GM10847 (cell line): Measurements from ENCODE around the gene FUT6.

Source experiments
- POLR2A ChIP-seq: IDR thresholded peaks from 2 replicates; pipeline ENCODE4 v1.6.1; 2011; ENCODE audit not compliant: insufficient read length; ENCODE audit errors: extremely low read depth

The FUT6 gene

GRCh38 chr19:5829567-5830310 lies 9.8 kb downstream of the FUT6 start:
- TF ChIP-seq POLR2A = no peak

DNA sequence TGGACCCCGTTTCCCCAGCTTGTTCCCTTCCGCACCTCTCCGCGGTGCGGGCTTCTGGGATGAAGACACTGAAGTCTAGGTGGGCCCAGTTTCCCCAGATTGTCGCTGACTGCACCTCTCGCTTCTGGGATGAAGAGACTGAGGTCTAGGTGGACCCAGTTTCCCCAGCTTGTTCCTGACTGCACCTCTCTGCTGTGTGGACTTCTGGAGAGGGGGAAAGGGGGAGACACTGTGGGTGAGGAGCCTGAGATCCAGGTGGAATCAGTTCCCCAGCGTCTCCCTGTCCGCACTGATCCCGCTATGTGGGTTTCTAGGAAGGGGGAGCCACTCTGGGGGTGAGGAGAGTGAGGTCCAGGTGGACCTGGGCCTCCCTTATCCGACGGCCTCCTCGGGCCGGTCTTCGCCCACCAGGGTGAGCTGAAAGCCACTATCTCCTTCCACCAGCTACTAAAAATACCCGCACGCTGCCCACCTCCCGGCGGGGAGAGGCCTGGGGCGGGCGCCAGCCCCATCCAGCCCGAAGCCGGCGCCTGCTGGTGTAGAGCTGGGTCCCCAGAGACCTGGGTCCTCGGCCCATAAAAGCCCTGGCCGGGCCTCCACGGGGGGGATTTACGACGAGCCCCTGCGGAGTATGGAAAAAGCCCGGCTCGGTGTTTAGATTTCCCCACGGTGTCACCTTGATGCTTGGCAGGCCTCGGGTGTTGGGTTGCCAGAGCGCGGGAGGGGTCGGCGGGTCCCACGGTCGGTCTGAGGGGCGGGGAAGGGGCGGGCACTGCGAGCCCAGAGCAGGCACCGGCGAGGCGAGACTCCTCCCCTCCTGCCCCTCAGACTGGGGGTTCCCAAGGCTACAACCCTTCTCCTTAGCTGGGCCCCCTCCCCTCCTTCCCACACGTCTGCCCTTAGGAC lies 10.6 kb downstream of the FUT6 start:
- TF ChIP-seq POLR2A = no peak

DNA sequence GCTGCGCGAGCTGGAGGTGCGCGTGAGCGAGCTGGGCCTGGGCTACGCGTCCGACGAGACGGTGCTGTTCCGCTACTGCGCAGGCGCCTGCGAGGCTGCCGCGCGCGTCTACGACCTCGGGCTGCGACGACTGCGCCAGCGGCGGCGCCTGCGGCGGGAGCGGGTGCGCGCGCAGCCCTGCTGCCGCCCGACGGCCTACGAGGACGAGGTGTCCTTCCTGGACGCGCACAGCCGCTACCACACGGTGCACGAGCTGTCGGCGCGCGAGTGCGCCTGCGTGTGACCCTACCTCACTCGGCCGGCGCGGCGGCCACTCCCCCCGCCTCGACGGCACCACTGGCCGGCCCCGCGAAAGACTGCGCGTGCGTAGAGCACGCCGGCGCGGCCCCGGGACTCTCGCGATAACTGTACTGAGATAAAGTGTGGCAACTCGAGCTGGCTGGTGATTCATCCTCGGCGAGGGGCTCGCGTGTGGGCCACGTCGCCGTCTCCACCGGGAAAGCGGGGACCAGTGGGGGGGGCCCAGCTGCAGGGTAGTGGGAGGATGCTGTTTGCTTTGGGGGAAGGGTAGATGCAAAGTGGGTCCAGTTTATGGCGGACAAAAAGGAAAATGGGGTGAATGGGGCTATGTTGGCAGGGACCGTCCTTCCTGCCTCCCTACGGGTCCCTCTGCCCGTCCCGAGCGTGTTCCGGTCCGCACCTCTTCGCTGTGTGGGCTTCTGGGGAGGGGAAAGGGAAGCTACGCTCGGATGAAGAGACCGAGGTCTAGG lies 11.4 kb downstream of the FUT6 start:
- TF ChIP-seq POLR2A = peak; percentile 97

DNA sequence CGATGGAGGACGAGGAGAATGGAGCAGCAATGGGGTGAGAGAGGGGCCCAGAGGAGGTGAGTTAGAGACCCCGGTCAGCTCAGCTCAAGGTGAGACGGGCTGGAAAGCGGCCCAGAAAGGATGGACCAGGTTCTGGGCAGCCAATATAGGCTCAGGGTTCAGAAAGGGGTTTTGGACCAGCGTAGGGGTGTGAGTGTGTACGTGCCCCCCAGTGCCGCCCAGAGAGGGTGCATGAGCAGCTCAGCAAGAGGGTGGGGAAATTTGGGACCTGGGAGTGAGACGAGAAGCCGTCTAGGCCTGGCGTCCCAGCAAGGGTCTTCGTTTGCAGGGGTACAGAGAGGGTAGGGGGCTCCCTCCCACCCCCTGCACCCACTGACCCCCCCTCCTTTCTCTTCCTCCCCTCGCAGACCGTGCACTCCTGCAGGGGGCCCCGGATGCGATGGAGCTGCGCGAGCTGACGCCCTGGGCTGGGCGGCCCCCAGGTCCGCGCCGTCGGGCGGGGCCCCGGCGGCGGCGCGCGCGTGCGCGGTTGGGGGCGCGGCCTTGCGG lies 12.1 kb downstream of the FUT6 start:
- no peak for TF ChIP-seq POLR2A

DNA sequence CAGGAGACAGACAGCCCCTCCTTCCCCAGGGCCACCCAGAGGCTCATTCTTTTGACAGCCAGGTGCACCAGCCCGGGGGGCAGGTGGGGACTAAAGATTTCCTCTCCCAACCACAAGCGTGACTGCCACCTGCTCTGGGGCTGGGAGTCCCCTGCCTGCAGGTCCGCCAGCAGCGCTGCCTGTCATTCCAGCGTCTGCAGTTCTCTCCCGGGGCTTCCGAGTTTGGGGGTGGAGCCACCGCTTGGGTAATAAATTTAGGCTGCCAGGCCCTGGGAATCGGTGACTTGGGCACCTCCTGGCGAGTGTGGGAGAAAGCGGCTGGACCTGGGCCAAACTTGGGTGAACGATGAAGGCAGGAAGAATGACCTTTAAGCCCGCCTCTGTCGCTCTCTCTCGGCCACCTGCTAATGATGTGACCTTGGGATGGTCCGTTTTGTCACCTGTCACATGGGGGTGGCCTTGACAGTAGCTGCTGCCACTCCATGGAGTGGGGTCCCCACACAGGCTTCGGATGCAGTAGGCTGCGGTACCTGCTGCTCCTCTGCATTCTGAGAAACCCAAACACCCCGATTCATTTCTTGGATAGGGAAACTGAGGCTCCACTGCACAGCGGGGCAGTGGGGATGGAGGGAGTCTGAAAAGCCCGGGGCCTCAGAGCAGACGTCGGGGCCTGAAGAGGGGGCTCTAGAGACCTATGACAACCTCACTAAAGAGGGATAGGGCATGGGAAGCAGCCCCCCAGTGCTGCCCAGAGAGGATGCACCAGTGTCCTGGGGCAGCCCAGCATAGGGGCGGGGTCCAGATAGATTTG lies 12.8 kb downstream of the FUT6 start:
- no peak for TF ChIP-seq POLR2A

DNA sequence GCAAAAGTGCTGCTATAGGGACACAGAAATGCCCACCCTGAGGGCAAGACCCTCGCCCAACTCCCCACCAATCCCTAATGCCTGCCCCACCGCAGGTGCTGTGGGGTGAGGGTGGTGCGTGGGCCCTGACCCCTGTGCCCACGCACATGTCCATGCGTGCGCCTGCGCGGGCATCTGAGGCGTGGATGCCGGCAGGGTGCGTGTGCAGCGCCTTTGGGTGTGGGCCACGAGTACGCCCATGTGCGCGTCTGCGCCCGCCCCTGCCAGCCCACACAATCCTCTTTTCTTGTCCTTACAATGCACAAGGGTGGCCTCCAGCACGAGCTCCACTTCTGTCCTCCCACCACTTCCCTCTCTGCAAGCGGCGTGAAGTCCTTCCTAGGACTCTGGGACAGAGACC lies 14.3 kb downstream of the FUT6 start:
- TF ChIP-seq POLR2A = no peak

GRCh38 chr19:5824751-5825150 lies 14.8 kb downstream of the FUT6 start:
- no peak for TF ChIP-seq POLR2A

DNA sequence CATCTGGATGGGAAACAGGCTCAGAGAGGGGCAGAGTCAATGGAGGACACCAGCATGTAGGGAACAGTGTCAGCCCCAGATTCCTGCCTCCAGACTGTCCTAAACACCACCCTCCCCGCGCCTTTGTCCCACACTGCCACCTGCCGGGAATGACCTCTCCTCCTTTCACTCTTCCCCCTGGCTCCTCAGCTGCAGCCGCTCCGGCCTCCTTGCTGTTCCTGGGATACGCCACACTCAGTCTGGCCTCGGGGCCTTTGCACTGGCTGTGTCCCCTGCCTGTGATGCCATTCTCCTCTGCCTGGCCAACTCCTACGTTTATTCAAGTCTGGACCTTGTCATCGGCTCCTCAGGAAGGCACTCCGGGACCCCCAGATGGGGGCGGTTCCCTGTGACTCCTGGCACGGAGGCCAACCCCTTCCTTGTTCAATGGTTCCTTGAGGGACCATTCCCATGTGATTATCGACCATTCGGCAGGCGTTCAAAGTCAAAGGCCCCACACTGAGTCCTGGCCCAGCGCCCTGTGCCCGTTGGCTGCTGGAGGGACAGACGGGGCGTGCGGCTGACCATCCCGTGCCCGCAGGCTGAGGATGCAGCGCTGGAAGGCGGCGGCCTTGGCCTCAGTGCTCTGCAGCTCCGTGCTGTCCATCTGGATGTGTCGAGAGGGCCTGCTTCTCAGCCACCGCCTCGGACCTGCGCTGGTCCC lies 15.8 kb downstream of the FUT6 start:
- TF ChIP-seq POLR2A = no peak

GRCh38 chr19:5822181-5822844 lies 17.2 kb downstream of the FUT6 start:
- TF ChIP-seq POLR2A = no peak

DNA sequence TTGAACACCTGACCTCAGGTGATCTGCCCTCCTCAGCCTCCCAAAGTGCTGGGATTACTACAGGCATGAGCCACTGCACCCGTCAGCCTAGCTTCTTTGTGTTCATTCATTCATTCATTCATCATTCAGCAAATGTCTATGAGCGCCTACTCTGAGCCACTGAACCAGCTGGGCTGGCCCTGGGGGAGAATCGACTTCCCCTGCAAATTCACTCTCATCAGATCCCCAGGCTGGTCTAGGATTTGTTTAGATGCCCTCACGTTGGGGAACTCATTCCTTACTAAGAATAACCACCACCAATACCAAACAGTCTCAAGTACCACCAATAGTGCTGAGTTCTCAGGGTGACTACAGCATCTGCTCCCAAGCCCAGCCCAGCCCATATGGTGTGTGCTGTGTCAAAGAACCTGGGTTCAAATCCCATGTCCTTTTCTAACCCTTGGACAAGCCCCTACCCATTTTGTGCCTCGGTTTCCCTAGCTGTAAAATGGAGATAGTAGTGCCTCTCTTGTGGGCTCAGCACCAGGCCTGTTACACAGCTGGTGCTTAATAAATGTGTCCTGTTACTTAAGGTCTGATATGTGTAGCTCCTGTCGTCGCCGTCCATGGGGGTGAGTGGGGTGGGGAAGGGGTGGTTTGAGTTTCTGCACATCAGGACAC lies 17.9 kb downstream of the FUT6 start:
- no peak for TF ChIP-seq POLR2A

DNA sequence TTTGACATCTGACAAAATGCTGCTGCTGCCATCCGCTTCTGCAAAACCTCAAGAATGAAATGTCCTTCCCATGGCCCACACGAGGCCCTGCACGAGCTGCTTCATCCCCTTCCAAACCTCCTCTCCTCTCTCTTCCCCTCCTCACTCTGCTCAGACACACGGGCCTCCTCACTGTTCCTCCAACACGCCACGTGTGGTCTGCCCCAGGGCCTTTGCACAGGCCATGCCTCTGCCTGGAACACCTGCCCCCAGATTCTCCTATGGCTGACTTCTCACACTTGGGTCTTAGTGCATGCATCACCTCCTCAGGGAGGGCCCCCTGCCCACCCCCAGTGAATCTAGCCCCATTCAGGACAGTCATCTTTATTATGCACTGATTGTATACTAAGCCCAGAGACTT lies 18.7 kb downstream of the FUT6 start:
- TF ChIP-seq POLR2A = no peak

- no peak for TF ChIP-seq POLR2A
Observed at GRCh38 chr19:5818594-5818993, 20.9 kb downstream of the FUT6 start.

- TF ChIP-seq POLR2A = no peak
Observed at GRCh38 chr19:5817218-5817617, 22.3 kb downstream of the FUT6 start.

- TF ChIP-seq POLR2A = no peak
Observed at GRCh38 chr19:5814852-5815246, 24.7 kb downstream of the FUT6 start.
